Mesenchymal stem cell (in vitro differentiated cells and primary cell): ENCODE results near the gene NGFR.

Experiments
- DNase-seq: peaks from one replicate; pipeline ENCODE4 v3.0.0-alpha.2; 2013
- H2AFZ ChIP-seq: one replicate; pipeline ENCODE4 v1.6.1; 2013; ENCODE audit warnings: low read depth, mild to moderate bottlenecking, control low read depth, inconsistent platforms, low read length, moderate library complexity
- H2AK5ac ChIP-seq: 2 replicates; pipeline ENCODE4 v1.6.1; 2013; ENCODE audit warnings: low read length, moderate library complexity, mild to moderate bottlenecking, inconsistent platforms; ENCODE audit not compliant: severe bottlenecking
- H2BK120ac ChIP-seq: one replicate; pipeline ENCODE4 v1.6.1; 2013; ENCODE audit warnings: low read depth, mild to moderate bottlenecking, inconsistent platforms, low read length, moderate library complexity
- H2BK12ac ChIP-seq, 2 experiments: one replicate each; pipeline ENCODE4 v1.6.1; 2013; ENCODE audit warnings: inconsistent platforms in 2 of 2, low read length in 2 of 2, mild to moderate bottlenecking in 2 of 2, moderate library complexity in 2 of 2, control low read depth in 1 of 2
- H2BK15ac ChIP-seq: one replicate; pipeline ENCODE4 v1.6.1; 2013; ENCODE audit warnings: mild to moderate bottlenecking, low read depth, inconsistent platforms; ENCODE audit not compliant: poor library complexity, severe bottlenecking
- H2BK5ac ChIP-seq: 2 replicates; pipeline ENCODE4 v1.6.1; 2013; ENCODE audit warnings: low read depth, mild to moderate bottlenecking, low read length, control low read depth, inconsistent platforms; ENCODE audit not compliant: poor library complexity, severe bottlenecking
- H3K14ac ChIP-seq, 2 experiments: one replicate each; pipeline ENCODE4 v1.6.1; 2013; ENCODE audit warnings: inconsistent platforms in 2 of 2, low read length in 2 of 2, control low read depth in 1 of 2, mild to moderate bottlenecking in 1 of 2, moderate library complexity in 1 of 2
- H3K18ac ChIP-seq, 2 experiments: one replicate each; pipeline ENCODE4 v1.6.1; 2013; ENCODE audit warnings: inconsistent platforms in 2 of 2, low read length in 2 of 2, control low read depth in 1 of 2, low read depth in 1 of 2, mild to moderate bottlenecking in 1 of 2
- H3K23ac ChIP-seq, 2 experiments: one replicate each; pipeline ENCODE4 v1.6.1; 2013; ENCODE audit warnings: inconsistent platforms in 2 of 2, low read length in 2 of 2, mild to moderate bottlenecking in 2 of 2, moderate library complexity in 2 of 2, control low read depth in 1 of 2
- H3K27ac ChIP-seq: 2 replicates; pipeline ENCODE4 v1.5.1; 2013; ENCODE audit warnings: mild to moderate bottlenecking, moderate library complexity, low read length, control low read depth, inconsistent platforms; ENCODE audit not compliant: poor library complexity, severe bottlenecking
- H3K27me3 ChIP-seq, 2 experiments: 2 replicates each; pipeline versions ENCODE4 v1.6.1 to v1.7.0; 2013; ENCODE audit warnings: low read length in 2 of 2, mild to moderate bottlenecking in 2 of 2, moderate library complexity in 2 of 2, control low read depth in 1 of 2, inconsistent platforms in 1 of 2; ENCODE audit not compliant: control insufficient read depth in 1 of 2, insufficient read depth in 1 of 2
- H3K36me3 ChIP-seq, 2 experiments: 2 replicates each; pipeline versions ENCODE4 v1.6.1 to v1.7.0; 2013; ENCODE audit warnings: low read length in 2 of 2, control low read depth in 1 of 2, inconsistent platforms in 1 of 2, low read depth in 1 of 2, mild to moderate bottlenecking in 1 of 2; ENCODE audit not compliant: insufficient read depth in 2 of 2, control insufficient read depth in 1 of 2
- H3K4ac ChIP-seq, 2 experiments: one replicate each; pipeline ENCODE4 v1.6.1; 2013; ENCODE audit warnings: inconsistent platforms in 2 of 2, low read length in 2 of 2, mild to moderate bottlenecking in 2 of 2, moderate library complexity in 2 of 2, control low read depth in 1 of 2, low read depth in 1 of 2
- H3K4me1 ChIP-seq: 2 replicates; pipeline ENCODE4 v1.6.1; 2013; ENCODE audit warnings: low read depth, low read length, control low read depth; ENCODE audit not compliant: control insufficient read depth, insufficient read depth
- H3K4me2 ChIP-seq: 2 replicates; pipeline ENCODE4 v1.6.1; 2013; ENCODE audit warnings: low read length, mild to moderate bottlenecking, inconsistent platforms; ENCODE audit not compliant: poor library complexity, severe bottlenecking
- H3K4me3 ChIP-seq, 2 experiments: 2 replicates each; pipeline versions ENCODE4 v1.5.1 to v1.7.0; 2013; ENCODE audit warnings: low read length in 2 of 2, mild to moderate bottlenecking in 2 of 2, control low read depth in 1 of 2, low read depth in 1 of 2; ENCODE audit not compliant: insufficient read depth in 1 of 2
- H3K79me1 ChIP-seq: replicated peaks from 2 replicates; pipeline ENCODE4 v1.6.1; 2013; ENCODE audit warnings: mild to moderate bottlenecking, control low read depth, low read length, inconsistent platforms; ENCODE audit not compliant: poor library complexity, severe bottlenecking
- H3K9ac ChIP-seq: 2 replicates; pipeline ENCODE4 v1.7.0; 2013; ENCODE audit warnings: mild to moderate bottlenecking, low read length, moderate library complexity
- H3K9me3 ChIP-seq: 2 replicates; pipeline ENCODE4 v1.7.0; 2013; ENCODE audit warnings: mild to moderate bottlenecking, low read length; ENCODE audit not compliant: control insufficient read depth
- H4K8ac ChIP-seq: one replicate; pipeline ENCODE4 v1.6.1; 2013; ENCODE audit warnings: inconsistent platforms, mild to moderate bottlenecking, low read length, moderate library complexity
- H4K91ac ChIP-seq: one replicate; pipeline ENCODE4 v1.6.1; 2013; ENCODE audit warnings: mild to moderate bottlenecking, low read length, inconsistent platforms
- WGBS: methylation state at CpG from one replicate; pipeline ENCODE4 v1.1.7; 2013; ENCODE audit warnings: mixed read lengths; 5-methylcytosine and 5-hydroxymethylcytosine counted together

NGFR gene

DNA sequence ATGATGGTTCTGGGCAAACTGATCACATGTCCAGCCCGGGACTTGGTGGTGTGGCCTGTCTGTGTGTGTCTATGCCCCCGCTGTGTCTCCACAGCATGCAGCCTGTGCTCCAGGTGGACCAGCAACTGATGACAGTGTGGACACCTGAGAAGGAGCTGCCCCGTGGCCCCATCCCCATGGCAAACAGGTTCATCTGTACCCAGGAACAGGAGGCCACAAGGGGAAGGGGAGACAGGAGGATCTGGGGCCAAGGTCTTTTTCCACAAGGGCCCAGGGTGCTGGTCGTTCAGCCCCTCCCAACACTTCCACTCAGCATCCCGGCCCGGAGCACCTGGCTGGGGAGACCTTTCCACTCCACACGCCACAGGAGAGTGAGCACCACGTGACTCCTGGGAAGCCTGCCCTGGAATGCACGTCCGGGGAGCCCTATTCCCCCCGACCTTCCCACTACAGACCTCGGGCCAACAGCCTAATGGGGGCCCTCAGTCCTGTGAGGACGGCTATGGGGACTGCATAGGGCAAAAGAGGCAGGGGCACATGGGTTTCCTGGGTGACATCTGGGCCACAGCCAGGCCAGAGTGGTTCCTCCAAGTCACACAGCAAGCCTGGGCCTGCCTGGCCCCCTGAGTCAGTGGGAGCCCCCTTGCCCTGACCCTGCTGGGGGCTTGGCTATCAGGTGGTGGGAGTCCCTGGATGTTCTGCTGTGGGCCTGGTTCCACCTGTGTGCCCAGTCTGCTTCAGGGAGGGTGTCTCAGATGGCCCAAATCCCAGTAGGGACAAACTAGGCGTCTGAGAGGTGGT, 59.8 kb downstream of the NGFR start:
- no peak overlapping the region for H3K4ac ChIP-seq
- no peak overlapping the region for H3K4me2 ChIP-seq
- H3K9me3 ChIP-seq: no peaks in the 10 kb centered on the region
- no peak overlapping the region for H2BK5ac ChIP-seq
- no peak overlapping the region for H2BK12ac ChIP-seq
- H3K4me3 ChIP-seq: no peak overlapping the region
- H2BK15ac ChIP-seq: no peak overlapping the region
- no peak overlapping the region for H3K18ac ChIP-seq
- no peak overlapping the region for H3K9ac ChIP-seq
- no peak overlapping the region for H3K14ac ChIP-seq
- no peak overlapping the region for H4K8ac ChIP-seq
- no peak overlapping the region for H3K23ac ChIP-seq
- H3K27ac ChIP-seq: no peak overlapping the region
- no peaks in the 10 kb centered on the region for H3K36me3 ChIP-seq
- H3K4me1 ChIP-seq: peaks cover 9% of the 10 kb centered on the region
- H2AFZ ChIP-seq: peak overlapping the region; percentile 10
- H4K91ac ChIP-seq: peak overlapping the region; percentile 16
- DNase-seq: no peak
- WGBS: 88% methylated on average over 14 of the region's 14 CpGs
- H2AK5ac ChIP-seq: no peak overlapping the region
- H3K27me3 ChIP-seq: peaks cover 6 to 33% of the 10 kb centered on the region in 2 experiments
- H3K79me1 ChIP-seq: no peaks in the 10 kb centered on the region
- no peak overlapping the region for H2BK120ac ChIP-seq

DNA sequence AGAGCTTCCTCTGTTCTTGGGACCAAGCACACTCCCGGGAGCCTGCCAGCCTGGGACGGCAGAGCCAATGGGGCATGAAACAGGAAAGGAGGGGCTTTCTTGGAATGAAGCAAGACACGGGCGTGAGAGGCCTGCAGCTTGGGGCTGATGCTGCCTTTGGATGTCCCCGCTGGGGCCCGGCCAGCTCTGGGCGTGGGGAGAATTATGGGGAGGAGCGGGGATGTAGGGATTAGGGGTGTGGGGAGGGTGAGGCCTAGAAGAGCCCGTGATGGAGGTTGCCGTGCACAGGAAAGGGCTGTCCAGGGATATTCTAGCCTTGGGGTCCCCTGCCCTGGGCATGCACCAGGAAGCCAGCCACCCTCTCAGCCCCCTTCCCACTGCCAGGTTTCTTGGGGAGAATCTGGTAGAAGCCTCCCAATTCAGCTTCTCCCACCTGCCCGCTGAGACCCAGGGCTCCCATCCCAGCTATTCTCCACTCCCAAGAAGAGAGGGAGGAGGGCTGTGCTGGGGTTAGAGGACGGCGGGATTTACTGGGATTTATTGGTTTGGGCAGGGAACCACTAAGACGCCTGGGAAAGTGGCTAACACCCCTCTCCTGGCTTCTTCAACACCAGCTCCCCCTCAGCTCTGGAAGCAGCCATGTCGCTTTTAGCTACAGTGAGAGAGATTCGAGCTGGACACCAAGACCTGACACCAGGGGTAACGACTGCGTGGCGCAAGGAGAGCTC, 60.6 kb downstream of the NGFR start:
- Histone ChIP-seq H2AK5ac (peak overlapping the region; percentile 1), H3K4me1 (peaks cover 9% of the 10 kb centered on the region)

DNA sequence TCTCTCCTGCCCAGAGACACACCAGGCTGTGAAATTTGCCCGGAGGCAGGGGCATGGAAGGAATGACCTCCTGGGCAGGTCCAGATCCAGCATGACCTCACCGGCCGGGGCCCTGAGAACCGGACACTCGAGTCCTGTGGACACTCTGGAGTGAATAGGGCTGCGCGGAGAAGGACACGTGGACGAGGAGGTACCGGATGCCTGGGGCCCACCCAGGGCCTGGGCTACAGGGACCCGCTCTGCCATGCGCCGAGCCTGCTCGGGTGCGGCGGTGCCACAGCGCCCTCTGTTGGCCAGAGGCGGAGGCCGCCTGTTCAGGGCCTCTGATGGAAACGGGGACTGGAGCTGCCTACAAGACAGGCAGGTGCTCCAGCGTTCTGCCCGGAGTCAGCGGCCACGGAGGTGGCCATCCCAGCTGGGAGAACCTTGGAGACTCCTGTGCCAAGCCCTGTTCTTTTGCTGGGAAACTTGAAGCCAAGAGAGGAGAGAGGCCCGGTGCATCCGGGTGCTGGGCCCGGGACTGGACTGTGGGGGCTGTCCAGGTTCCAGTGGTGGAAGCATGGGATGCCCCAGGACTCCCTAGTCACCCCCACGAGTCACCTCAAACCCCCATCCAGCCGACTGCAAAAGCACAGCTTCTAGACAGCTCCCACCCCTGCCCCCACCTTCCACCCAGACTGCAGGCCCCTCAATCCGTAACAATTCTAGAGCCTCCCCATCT, 61.3 kb downstream of the NGFR start:
- Histone ChIP-seq H3K79me1 (no peaks in the 10 kb centered on the region), H3K4me1 (peaks cover 9% of the 10 kb centered on the region), H2BK120ac (no peak overlapping the region), H4K8ac (peak overlapping the region; percentile 83), H3K23ac (no peak overlapping the region), H3K4me3 (peak overlapping the region in 1 of 2 experiments; percentile 45), H3K4me2 (peak overlapping the region; percentile 60), H2AK5ac (peak overlapping the region; percentile 1), H3K4ac (peak overlapping the region; percentile 13 to 35), H3K18ac (peak overlapping the region; percentile 28 to 73), H2BK12ac (peak overlapping the region in 1 of 2 experiments; percentile 68), H2BK5ac (no peak overlapping the region), H2BK15ac (peak overlapping the region; percentile 26), H3K9me3 (no peaks in the 10 kb centered on the region), H3K27ac (no peak overlapping the region), H3K27me3 (peaks cover 7 to 38% of the 10 kb centered on the region in 2 experiments), H3K36me3 (no peaks in the 10 kb centered on the region), H3K14ac (peak overlapping the region in 1 of 2 experiments; percentile 83), H3K9ac (peak overlapping the region; percentile 65), H4K91ac (peak overlapping the region; percentile 14), H2AFZ (peak overlapping the region; percentile 30)
- peak; percentile 63 for DNase-seq
- 16% methylated on average over 30 of the region's 30 CpGs for WGBS

More for the DNA sequence above, 60.6 kb downstream of the NGFR start:
- Histone ChIP-seq H3K79me1 (no peaks in the 10 kb centered on the region), H2BK120ac (no peak overlapping the region), H2BK12ac (no peak overlapping the region), H3K18ac (peak overlapping the region; percentile 28 to 73), H3K9ac (peak overlapping the region; percentile 65), H3K36me3 (no peaks in the 10 kb centered on the region), H4K8ac (peak overlapping the region; percentile 83), H3K14ac (peak overlapping the region in 1 of 2 experiments; percentile 83), H3K27ac (no peak overlapping the region), H3K27me3 (peaks cover 6 to 32% of the 10 kb centered on the region in 2 experiments), H2BK5ac (no peak overlapping the region), H3K4ac (peak overlapping the region; percentile 13 to 35), H3K9me3 (no peaks in the 10 kb centered on the region), H4K91ac (peak overlapping the region; percentile 14), H3K4me2 (no peak overlapping the region), H2BK15ac (peak overlapping the region; percentile 26), H2AFZ (peak overlapping the region; percentile 30), H3K23ac (no peak overlapping the region), H3K4me3 (peak overlapping the region in 1 of 2 experiments; percentile 45)
- DNase-seq: no peak
- 80% methylated on average over 15 of the region's 19 CpGs for WGBS
